WERI-Rb-1 (cell line): ENCODE measurements around the gene KRTAP23-1.
A peak's percentile ranks its signal among the peaks of the same experiment; 100 is the strongest.

Experiments used
- DNase-seq: peaks from one replicate; pipeline ENCODE4 v3.0.0-alpha.2; 2020
- H3K27ac ChIP-seq: fragments of 250-450 bp; sonication (Bioruptor Pico); 2 replicates; pipeline ENCODE4 v1.5.1; 2020; ENCODE audit warnings: mild to moderate bottlenecking, moderate library complexity
- H3K27me3 ChIP-seq: fragments of 250-450 bp; sonication (Bioruptor Pico); 2 replicates; pipeline ENCODE4 v1.5.1; 2021; ENCODE audit warnings: mild to moderate bottlenecking, low read depth, moderate library complexity; ENCODE audit not compliant: insufficient read depth, severe bottlenecking
- H3K36me3 ChIP-seq: fragments of 250-450 bp; sonication (Bioruptor Pico); 2 replicates; pipeline ENCODE4 v1.5.1; 2020; ENCODE audit warnings: mild to moderate bottlenecking, moderate library complexity
- H3K4me3 ChIP-seq: 2 replicates; pipeline ENCODE4 v1.5.1; 2011; ENCODE audit warnings: low read depth, mild to moderate bottlenecking, control low read depth, low read length
- H3K9me3 ChIP-seq: fragments of 250-450 bp; sonication (Bioruptor Pico); 2 replicates; pipeline ENCODE4 v1.5.1; 2021; ENCODE audit warnings: mild to moderate bottlenecking, moderate library complexity; ENCODE audit not compliant: severe bottlenecking
- TF ChIP-seq, protein P1 (sequence below): IDR thresholded peaks from 2 replicates; pipeline ENCODE4 v1.5.1; 2011; ENCODE audit warnings: low read depth, mild to moderate bottlenecking, control low read depth, inconsistent platforms, low read length

The KRTAP23-1 gene

DNA sequence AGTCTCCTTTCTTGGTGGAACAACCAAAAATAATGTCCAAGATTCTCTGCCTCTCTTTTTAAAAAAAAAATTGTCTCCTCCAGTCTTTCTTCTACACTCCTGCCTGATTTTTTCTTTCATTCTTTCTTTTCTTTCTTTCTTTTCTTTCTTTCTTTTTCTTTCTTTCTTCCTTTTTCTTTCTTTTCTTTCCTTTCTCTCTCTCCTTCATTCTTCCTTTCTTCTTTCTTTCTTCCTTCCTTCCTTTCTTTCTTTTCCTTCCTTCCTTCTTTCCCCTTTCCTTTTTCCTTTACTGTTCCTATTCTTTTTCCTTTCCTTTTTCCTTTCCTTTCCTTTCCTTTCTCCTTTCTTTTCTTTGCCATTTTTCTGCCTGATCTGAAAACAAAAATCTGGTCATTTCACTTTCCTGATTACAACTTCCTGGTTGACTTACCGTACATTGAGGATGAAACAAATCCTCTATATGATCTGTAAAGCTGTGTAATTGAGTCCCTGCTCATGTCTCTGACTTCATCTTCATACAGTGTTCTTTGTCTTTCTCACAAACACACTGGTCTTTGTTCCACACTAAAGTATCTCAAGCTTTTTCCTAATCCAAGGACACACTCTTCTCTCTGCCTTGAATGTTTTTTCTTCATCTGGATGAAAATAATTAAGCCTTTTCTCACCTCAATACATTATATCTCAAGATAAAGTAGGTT is 6.1 kb upstream of the KRTAP23-1 start:
- peaks cover 85% of the 10 kb centered on the region for H3K27me3 ChIP-seq
- TF ChIP-seq, protein P1, sequence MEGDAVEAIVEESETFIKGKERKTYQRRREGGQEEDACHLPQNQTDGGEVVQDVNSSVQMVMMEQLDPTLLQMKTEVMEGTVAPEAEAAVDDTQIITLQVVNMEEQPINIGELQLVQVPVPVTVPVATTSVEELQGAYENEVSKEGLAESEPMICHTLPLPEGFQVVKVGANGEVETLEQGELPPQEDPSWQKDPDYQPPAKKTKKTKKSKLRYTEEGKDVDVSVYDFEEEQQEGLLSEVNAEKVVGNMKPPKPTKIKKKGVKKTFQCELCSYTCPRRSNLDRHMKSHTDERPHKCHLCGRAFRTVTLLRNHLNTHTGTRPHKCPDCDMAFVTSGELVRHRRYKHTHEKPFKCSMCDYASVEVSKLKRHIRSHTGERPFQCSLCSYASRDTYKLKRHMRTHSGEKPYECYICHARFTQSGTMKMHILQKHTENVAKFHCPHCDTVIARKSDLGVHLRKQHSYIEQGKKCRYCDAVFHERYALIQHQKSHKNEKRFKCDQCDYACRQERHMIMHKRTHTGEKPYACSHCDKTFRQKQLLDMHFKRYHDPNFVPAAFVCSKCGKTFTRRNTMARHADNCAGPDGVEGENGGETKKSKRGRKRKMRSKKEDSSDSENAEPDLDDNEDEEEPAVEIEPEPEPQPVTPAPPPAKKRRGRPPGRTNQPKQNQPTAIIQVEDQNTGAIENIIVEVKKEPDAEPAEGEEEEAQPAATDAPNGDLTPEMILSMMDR: no peak
- no peak overlapping the region for H3K4me3 ChIP-seq
- H3K27ac ChIP-seq: no peak overlapping the region
- no peak for DNase-seq
- no peaks in the 10 kb centered on the region for H3K36me3 ChIP-seq
- no peaks in the 10 kb centered on the region for H3K9me3 ChIP-seq

DNA sequence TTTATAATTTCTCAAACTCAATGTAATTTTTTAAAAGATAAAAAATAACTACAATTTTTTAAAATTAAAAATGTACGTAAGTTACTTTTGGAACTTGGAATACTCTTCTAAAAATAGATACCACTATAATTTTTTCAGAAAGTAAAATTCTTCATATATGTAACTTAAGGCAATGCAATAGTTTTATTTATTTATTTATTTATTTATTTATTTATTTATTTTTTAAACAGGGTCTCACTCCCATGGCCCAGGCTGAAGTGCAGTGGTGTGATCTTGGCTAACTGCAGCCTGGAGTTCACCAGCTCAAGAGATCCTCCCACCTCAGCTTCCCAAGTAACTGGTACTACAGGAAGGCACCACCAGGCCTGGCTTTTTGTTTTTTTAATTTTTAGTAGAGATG is 3.1 kb upstream of the KRTAP23-1 start:
- no peaks in the 10 kb centered on the region for H3K9me3 ChIP-seq
- DNase-seq: no peak
- no peak overlapping the region for H3K4me3 ChIP-seq
- TF ChIP-seq, protein P1: no peak
- H3K36me3 ChIP-seq: no peaks in the 10 kb centered on the region
- no peak overlapping the region for H3K27ac ChIP-seq
- H3K27me3 ChIP-seq: peaks cover 86% of the 10 kb centered on the region

DNA sequence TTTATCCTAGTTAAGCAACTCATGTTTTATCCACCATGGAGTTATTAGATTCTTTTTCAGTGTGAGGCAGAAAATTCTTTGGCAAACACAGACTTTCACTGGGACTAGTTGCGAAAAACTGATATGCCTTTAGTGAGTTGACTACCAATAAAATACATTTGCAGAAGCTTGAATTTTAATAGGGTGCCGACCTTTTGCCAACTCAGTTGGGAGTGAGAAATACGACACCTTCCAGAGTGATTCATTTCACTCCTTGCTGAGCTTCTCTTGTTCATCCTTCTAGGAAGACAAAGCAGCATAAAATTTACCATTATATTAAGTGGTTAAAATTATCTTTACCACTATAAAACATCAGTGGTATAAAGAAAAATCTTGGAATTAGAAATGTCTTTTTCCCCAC is 1.2 kb upstream of the KRTAP23-1 start:
- Histone ChIP-seq H3K36me3 (no peaks in the 10 kb centered on the region), H3K27me3 (peaks cover 88% of the 10 kb centered on the region), H3K4me3 (no peak overlapping the region), H3K27ac (no peak overlapping the region), H3K9me3 (no peaks in the 10 kb centered on the region)
- no peak for DNase-seq
- TF ChIP-seq, protein P1: no peak

DNA sequence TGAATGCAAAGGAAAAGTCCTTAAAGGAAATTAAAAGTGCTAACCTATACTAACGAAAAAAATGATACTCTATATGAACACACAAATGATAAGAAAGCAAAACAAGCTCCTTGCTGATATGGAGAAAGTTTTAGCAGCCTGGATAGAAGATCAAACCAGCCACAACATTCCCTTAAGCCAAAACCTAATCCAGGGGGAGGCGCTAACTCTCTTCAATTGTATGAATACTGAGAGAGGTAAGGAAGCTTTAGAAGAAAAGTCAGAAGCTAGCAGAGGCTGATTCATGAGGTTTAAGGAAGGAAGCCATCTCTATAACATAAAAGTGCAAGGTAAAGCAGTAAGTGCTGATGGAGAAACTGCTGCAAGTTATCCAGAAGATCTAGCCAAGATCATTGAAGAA is 3.4 kb downstream of the KRTAP23-1 start:
- no peak overlapping the region for H3K4me3 ChIP-seq
- H3K27ac ChIP-seq: no peak overlapping the region
- peaks cover 85% of the 10 kb centered on the region for H3K27me3 ChIP-seq
- DNase-seq: no peak
- H3K36me3 ChIP-seq: no peaks in the 10 kb centered on the region
- no peaks in the 10 kb centered on the region for H3K9me3 ChIP-seq
- TF ChIP-seq, protein P1: no peak

DNA sequence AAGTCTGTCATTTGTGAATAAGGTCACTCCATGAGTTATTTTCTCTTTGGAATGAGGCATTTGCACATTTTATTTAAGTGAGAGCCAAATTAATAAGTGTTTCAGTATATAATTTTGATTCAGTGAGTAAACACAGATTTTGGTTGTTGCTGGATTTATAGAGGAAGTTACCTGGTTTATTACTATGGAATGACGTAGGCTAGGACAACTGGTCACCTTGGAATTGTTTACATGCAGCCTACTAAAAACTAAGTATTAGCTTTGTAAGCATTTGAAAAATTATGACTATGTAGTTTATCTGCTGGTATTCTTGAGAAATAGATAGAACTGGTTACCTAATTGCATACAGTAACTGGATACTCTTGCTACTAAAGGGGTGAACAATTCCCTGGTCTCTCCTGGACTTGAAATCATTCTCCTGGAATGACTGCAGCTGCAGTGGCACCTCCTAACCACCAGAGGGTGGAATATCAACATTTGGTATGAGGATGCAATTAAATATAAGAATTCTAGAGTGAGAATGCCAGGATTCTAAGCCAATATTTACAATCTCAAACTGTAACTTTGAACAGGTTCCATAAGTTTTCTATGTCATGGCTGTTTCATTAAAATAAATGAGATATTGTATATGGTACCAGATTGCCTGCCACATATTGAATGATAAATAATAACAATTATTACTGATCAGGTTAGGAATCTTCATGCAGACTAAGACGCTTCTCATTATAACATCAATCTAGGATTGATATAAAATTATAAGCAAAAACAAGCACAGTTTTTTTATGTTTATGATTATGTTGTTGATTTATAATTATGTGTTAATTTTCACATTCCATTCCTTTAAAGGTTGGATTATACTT is 7.5 kb downstream of the KRTAP23-1 start:
- H3K27ac ChIP-seq: no peak overlapping the region
- H3K4me3 ChIP-seq: no peak overlapping the region
- peaks cover 81% of the 10 kb centered on the region for H3K27me3 ChIP-seq
- H3K36me3 ChIP-seq: no peaks in the 10 kb centered on the region
- DNase-seq: peak; percentile 53
- TF ChIP-seq, protein P1: peak; percentile 65
- no peaks in the 10 kb centered on the region for H3K9me3 ChIP-seq
